ENCODE data around the gene MYL12B.
"Not testable (repeated sequence)": the region's sequence is repeated elsewhere in the genome, so short reads cannot be mapped to it uniquely, and the experiment has no call there.

Gene MYL12B

DNA sequence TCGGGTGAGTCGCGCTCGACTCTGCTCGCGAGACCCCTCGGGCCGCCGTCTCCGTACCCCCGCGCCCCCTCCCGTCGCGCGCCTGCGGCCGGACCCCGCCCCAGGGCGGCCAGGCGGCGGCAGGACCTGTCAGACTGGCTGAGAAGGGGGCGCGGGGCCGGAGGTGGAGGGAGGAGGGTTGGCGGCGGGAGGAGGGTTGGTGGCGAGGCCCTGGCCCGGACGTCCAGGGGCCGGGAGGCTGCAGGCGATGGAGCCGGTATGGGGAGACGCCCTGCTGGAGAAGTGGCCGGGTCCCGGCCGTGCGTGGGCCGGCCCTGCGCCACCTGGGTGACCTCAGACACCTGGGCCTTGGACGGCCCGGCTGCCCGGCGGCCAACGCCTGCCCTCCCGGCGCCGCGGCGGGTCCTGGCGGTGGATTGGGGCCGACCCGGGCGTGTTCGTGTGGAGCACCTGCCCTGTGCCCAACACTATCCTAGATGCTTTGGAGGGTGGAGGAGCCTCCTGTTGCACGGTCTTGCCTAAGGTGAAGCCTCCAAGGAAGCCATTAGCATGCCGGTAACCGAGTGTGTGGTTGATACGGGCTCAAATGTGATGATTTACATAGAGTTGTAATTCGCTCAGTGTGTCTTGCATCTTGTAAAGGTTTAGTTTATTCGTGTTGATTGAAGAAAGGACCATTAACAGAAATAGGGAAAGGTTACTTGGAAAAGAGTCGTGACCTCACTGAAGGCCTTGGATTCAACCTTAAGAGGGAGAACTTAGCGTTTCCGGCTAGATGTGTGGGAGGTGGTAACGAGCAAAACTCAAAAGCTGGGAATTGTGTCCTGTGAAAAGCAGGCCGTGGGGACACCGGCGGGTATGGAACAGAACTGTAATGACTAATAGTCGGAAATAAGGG lies 550 bp downstream of the MYL12B start:
- DNase-seq (ENCODE audit: low read depth in 2 of 2): no peak

DNA sequence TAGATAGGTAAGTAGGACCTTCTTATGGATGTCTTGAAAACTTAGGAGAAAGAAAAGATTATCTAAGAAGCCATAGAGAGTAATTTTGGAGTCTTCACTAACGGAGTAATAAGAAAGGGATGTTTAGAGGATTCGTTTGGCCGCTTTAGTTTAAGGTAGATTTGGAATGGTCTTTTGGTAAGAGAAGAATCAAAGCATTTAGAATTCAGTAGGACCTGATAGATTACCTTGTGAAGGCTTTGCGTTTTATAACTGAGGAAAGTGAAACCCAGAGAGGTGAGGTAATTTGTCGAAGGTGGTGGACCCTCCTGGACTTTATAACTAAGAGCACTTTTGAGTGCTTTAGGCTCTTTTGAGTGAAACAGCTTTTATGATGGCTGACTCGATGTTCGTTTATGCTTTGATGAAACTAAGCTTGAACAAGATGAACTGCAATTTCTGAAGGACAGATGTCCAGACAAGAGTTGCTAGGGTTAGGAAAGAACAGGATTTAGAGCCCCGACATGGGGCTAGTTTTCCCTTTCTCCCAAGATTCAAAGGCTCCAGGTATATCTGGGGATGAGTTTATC lies 1.3 kb downstream of the MYL12B start:
- DNase-seq (ENCODE audit: low read depth in 2 of 2): no peak

DNA sequence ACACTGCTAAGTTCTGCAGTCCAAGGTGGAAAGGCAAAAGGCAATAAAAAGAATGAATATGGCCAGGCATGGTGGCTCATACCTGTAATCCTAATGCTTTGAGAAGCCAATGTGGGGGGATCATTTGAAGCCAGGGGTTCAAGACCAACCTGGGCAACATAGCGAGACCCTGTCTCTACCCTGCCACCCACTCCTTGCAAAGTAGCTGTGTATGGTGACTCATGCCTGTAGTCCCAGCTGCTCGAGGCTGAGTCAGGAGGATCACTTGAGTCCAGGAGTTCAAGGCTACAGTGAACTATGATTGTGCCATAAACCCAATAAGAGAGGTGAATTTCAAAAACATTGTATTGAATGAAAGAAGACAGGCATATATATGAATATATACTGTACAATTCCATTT lies 2.4 kb downstream of the MYL12B start:
- DNase-seq (ENCODE audit: low read depth in 2 of 2): no peak

DNA sequence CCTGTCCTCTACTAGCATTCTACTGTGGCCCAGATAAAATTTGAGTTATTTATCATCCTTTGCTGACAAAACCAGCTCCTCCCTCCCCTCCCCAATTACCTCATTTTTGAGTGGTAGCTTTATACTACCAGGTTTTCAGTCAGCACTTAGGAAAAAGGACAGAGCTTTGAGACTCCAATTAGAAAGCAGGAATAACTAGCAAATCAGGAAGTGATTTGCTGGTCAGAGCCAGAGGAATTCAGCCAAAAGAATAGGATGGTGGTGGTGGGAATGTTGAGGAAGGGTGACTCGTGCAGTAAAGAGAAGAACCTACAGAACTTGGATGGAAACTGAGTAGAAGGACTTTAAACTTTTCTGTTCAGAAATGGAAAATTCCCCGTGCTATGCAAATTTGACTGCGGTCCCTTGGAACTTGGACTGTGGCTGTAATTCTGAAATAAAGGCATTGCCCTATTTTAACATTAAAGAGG lies 3.7 kb downstream of the MYL12B start:
- no peak for DNase-seq (ENCODE audit: low read depth in 2 of 2)

DNA sequence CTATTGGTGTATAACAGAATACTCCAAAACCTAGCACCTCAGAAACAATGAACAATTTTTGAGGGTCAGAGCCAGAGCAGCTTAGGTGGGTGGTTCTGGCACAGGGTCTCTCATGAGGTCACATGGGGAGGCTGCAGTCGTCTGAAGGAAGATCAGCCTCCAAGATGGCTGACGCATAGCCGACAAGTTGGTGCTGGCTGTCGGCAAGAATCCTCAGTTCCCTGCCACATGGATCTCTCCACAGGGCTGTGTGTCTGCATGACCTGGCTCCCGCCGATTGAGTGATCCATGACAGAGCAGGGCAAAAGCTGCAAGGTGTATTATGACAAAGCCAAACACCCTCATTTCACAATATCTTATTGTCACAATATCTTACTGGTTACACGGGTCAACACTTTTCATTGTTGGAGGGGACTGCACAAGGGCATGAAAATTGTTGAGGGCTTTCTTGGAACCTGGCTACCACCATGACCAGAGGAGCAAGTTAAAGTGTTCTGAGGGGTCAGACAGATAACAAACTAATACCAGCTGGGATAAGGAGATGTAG lies 4.2 kb downstream of the MYL12B start:
- no peak for DNase-seq (ENCODE audit: low read depth in 2 of 2)

DNA sequence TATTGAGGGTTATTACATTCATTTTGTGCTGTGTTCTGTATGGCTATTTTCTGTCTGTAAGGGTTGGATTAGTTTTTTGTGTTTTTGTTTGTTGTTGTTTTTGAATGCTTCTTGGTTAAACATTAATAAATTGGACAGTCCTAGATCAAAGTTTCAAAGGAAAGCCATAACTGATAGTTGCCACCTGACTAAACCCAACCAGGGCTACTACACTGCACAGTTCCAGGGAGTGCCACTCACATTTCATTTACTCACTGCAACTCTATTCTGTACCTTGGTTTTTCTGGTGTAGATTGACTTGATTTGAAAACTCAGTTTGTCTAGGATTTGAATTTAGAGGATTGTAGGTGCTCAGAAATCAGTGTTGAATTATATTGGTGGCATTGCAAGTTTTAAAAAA lies 6.4 kb downstream of the MYL12B start:
- DNase-seq (ENCODE audit: low read depth in 2 of 2): no peak

DNA sequence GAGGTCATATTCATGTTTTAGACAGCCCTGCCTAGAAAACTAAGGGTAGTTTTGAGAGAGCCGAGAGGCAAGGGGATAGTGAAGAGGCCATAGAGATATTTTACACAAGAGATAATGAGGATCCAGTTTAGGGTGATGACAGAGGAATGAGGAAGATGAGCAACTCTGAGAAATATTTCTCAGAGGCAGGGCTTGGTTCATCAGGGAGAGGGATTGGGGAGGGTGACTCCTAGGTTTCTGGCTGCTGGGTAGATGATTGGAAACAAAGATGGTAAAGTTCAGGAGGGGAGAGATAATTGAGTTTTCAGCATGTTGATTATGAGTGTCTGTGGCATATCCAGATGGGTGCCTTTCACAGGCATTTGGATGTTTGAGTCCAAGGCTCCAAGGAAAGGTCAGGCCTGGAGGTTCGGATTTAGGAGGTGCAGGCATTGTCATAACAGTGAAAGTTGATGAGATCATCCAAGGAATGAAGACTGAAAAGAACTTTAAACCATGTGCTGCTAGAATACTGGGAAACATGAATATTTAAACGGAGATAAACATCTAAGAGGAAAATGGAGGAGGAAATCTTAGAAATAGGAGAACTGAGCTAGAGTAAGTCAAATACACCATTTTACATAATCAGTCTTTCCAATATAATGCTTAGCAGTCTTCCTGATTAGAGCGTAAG lies 7.4 kb downstream of the MYL12B start:
- DNase-seq (ENCODE audit: low read depth in 2 of 2): no peak

DNA sequence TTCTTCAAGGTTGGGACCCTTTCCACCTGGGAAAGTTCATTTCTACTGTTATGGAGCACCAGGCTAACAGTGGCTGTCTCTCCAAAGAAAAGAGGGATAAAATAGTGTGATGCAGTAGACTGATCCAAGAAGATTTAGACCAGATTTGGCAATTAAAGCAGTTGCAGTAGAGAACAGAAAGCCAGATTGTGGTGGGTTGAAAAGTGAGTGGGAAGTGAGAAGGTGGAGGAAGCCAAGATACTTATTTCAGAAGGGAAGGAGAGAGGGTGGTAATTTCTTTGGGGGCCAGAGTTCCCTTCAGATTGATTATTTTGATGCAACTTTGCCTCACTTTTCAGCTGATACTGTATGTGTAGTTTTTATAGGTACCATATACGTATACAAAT lies 8.0 kb downstream of the MYL12B start:
- DNase-seq (ENCODE audit: low read depth in 2 of 2): no peak

DNA sequence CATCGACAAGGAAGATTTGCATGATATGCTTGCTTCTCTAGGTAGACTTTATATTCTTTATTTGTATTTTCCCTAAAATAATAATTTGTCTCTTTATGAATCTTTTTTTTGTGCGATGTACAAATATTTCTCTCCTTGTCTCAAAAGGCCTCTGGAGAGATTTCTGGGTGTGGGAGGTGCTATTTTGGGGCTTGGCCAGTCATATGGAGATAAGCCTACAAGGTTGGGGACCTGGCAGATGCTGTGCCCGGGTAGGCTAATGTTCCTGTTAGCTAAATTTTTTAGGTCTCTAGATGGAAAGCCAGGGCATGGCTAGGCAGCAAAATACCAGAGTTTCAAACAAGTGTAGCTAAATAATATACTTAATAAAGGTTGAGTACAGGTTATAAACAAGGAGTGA lies 11.1 kb downstream of the MYL12B start:
- DNase-seq (ENCODE audit: low read depth in 2 of 2): no peak

DNA sequence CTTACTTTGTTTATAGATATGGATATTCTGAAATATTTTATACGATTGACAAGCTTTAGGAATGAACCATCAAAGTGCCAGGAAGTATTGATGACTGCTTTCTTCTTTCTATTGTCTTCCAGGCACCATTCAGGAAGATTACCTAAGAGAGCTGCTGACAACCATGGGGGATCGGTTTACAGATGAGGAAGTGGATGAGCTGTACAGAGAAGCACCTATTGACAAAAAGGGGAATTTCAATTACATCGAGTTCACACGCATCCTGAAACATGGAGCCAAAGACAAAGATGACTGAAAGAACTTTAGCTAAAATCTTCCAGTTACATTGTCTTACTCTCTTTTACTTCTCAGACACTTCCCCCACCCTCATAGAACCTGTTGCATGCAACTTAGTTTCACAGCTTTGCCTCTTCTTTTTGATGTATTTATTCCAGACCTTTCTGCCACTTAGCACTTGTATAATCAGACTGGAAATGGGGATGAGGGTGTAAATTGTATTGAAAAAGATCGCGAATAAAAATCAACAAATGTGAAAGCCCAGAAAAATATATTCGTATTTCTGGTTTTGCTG lies 15.8 kb downstream of the MYL12B start:
- DNase-seq (ENCODE audit: low read depth in 2 of 2): not testable (repeated sequence)

DNA sequence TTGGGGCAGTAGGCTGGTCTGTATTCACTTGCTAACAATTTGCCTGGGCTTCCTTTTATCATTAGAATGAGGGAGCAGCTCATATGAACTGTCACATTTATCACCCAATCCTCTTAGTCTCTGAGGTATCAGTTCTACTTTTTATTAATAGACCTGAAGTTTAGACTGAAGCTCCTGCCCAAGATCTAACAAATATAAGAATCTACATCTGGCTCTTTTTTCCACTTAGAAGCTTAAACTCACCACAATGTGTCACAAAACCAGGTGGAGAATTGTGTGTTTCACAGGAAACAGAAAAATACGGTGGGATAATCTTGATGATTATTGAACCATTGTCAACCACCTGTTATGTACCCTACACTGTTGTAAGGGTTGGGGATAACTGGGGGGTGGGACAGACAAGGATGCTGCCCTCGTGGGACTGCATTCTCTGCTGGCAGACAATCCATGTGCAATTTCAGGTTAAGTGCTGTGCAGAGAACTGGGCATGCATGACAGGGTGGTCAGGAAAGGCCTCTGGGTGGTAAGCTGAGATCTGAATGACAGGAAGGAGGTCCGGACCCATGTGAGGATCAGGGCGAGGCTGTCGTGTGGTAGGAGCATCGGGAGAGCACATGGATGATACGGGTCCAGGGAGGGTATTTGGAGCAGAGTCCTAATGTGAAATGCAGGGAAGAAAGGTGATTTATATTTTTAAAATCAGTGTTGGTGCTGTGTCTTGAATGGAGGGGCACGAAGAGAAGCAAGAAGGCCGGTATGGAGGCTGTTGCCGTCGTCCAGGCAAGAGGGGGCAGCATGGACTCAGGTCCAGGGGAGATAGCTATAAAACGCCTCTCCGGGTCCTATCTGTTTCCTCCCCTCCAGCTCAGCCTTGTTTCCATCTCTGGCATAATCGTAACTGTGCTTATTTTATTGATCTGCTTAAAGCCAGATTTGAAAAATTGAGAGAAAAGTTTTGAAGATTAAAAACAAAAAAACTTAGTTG lies 17.6 kb downstream of the MYL12B start:
- DNase-seq (ENCODE audit: low read depth in 2 of 2): no peak

DNA sequence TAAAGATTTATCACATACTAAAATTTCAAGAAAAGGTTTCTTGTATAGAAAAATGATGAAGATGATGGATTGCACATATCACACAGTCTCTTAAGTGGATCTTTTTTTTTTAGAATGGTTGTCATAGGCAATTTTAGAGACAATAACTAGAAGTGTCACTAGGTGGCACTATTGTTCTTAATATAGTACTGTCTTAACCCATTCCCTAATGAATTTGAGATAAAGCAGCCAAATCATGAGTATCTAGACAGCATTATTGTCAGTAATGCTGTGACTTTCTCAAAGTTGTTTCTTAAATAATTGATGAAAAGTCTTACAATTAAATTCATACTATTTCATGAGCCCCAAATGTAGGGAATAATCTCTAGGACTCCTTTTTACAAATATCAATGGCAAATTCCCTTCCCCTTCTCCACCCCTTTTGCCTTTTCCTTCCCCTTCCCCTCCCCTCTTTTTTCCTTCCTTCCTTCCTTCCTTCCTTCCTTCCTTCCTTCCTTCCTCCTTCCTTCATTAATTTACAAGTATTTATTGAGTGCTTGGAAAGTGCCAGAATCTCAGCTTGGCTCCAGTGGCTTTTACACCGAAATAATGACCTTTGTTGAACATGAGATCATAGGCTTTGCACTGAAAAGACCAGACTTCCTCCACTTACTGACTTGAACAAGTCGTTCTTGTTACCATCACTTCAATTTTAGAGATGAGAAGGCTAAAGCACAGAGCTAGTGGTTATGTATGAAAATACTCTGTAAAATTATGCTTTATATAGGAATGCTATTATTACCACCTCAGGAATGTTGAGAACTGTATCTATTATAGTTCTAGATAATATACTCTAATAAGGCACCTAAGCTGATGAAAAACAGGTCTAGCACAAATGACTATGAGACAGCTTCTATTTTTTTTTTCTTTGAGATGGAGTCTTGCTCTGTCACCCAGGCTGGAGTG lies 19.8 kb downstream of the MYL12B start:
- DNase-seq (ENCODE audit: low read depth in 2 of 2): no peak

DNA sequence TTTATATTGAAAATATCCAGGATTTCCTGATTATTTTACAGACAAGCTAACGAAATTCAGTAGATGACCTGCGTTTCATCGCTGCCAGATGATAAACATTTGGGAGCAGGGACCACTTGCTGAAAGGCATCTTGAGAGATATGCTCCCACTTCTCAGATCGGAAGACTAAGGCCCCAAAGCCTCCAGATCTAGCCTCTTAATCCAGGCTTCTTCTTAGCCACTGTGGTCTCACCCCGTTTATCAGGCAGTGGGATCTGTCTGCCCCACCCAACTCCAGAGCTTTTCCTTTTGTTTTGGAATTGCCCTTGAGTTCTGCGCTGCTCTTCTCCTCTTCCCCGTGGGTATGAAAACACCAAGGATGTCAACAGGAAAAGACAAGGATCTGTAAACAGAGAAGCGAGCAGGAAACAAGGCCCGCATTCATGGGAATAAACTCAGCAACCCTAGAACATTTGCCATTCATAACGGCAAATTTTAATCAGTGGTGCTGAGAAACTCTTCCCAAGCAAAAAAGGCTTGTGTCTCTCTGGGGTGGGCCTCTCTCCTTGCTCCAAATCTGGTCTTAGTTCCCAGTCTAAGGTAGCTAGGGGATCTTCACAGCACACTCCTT lies 21.4 kb downstream of the MYL12B start:
- DNase-seq (ENCODE audit: low read depth in 2 of 2): no peak

DNA sequence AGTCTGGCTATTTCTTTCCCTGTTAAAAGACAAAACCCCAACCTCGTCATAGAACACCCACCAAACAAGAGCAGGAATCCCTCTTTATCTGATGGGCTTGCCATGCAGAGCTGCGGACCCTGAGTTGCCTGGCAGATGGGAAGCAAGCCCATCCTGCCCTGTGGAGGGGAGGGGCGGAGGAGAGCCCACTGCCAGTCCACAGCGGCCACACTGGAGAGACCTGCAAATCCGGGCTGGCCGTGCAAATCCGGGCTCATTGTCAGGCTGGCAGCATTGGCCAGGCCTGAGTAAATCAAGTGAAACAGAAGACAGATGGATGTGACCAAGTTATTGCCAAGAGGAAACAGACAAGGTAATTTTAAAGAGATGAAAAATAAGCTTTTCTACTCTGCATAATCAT lies 22.0 kb downstream of the MYL12B start:
- no peak for DNase-seq (ENCODE audit: low read depth in 2 of 2)

DNA sequence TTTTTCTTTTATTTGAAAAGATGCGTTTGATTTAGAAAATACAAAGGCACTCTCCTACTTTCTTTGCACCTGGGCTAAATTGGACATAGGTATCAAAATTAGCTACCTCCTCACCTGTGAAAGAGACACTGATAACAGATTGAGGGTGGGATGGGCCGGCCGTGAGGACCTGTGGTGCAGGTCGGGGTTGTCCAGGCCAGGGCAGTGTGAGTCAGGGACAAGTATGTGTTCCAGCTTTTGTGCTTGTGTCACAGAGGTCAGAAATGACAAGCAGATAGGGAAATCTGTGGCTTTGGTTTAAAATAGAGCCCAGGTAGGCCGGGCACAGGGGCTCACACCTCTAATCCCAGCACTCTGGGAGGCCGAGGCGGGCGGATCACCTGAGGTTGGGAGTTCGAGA lies 22.6 kb downstream of the MYL12B start:
- DNase-seq (ENCODE audit: low read depth in 2 of 2): no peak

DNA sequence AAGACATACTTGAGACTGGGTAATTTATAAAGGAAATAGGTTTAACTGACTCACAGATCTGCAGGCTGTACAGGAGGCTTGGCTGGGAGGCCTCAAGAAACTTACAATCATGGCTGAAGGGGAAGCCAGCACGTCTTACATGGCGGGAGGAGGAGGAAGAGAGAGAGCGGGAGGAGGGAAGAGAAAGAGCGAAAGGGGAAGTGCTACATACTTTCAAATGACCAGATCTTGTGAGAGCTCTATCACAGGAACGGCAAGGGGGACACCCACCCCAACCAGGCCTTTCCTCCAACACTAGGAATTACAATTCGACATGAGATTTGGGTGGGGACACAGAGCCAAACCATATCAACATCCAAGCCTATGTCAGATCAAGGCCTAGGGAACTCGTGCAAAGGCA lies 24.2 kb downstream of the MYL12B start:
- DNase-seq (ENCODE audit: low read depth in 2 of 2): no peak

DNA sequence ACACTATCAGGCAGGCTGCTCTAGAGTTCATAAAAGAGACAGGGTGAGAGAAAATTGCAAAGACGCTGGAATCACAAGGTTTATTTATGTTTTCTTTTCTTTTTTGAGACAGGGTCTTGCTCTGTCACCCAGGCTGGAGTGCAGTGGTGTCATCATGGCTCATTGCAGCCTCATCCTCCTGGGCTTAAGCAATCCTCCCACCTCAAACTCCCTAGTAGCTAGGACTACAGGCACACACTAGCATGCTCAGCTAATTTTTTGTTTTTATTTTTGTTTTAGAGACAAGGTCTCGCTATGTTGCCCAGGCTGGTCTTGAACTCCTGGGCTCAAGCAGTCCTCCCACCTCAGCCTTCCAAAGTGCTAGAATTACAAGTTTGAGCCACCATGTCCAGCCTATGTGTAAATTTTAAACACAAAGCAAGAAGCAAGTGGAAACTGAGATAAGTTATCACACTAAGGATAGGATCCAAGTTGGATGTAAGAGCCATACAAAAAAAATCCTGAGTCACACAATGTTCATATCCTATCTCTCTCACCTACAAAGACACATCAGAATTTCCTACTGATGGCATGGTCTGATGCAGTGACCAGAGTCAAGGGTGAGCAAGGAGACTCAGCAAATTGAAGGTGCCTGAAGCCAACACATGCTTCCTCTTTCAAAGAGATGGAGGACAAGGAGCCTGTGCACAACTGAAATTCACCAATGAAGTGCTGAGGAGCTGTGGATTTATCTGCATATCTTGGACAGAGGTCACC lies 31.4 kb downstream of the MYL12B start:
- no peak for DNase-seq (ENCODE audit: low read depth in 2 of 2)

DNA sequence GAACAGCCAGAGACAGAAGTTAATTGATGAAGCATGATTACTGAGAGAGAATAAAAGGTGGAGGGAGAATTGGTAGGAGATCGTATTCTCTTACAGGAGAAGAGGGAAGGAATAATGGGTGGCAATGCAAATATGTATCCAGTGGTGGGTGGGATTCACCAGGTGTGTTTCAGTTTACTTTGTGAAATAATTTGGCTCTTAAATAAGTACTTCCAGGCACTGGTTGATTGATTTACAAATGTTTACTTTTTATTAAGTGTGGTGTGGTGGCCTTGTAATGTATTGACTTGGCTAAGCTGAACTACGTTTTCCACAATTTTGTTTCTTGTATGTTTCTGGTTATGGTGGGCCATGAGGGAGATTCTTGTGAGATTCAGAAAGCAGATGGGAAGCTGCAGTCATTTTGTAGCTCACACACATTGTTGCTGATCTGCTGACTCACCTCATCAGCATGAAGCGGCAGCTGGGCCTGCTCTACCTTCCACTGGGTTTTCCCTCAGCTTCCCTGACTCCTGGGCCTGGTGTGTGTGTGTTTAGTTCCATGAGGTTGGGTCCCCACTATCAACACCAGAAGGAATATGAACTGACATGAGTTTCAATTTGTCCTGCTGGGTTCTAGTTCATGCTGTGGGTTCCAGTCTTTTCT lies 32.6 kb downstream of the MYL12B start:
- DNase-seq (ENCODE audit: low read depth in 2 of 2): no peak

Measured in stimulated activated CD4-positive, alpha-beta T cell treated with anti-CD3 and anti-CD28 coated beads, Interleukin-12 subunit alpha, Interleukin-12 subunit beta, amount 100 ng/mL, for 24 hours (primary cell).